NOMO-1 (cell line): Measurements from ENCODE around the gene FIZ1.

Experiments used
- DNase-seq, 2 experiments: peaks; one replicate each; lab custom pipeline; 2025; ENCODE audit not compliant: unreplicated experiment in 2 of 2; lab: John Stamatoyannopoulos, UW

FIZ1 gene

DNA sequence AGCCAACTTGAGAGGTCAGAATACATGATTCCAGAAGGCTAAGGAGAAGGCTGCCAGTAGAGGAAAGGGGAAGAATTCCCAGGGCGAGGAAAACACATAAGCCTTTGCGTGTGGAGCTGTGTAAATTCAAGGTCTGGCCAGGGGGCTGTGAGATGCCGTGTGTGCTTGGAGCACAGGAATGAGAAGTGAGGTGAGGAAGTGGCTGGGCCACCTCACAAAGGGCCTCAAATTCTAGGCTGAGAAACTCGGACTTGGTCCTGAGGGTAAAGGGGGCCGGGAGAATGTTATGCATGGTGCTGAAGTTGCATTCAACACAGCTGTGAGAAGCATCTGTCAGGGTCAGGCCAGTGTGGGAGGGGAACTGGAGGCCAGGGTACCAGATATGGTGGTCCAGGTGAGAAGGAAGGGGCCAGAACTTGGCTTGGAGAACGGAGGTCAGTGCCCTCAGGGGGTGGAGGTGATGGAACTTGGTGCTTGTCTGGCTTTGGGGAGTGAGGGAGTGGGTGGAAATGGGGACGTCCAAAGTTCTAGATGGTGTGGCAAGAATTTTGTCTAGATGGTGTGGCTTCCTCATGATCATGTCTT, 36.6 kb upstream of the FIZ1 start:
- DNase-seq, result no peak

DNA sequence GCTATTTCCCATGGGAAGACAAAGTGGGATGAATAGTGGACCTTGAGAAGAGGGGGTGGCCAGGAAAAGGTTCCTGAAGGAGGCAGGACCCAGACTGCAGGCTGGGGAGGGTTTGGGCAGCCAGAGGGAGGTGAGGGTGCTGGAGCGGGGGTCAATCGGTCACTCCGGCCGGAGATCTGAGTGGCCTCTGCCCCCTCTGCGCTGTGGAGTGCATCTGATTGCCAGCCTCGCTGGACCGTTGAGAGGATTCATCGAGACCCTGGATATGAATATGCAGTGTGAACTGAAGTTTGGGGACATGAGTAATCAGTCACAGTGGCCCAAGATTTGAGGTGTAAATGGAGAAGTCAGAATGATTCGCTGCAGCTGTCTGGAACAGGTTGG, 36.0 kb upstream of the FIZ1 start:
- peak in 1 of 2 experiments; percentile 8 for DNase-seq

DNA sequence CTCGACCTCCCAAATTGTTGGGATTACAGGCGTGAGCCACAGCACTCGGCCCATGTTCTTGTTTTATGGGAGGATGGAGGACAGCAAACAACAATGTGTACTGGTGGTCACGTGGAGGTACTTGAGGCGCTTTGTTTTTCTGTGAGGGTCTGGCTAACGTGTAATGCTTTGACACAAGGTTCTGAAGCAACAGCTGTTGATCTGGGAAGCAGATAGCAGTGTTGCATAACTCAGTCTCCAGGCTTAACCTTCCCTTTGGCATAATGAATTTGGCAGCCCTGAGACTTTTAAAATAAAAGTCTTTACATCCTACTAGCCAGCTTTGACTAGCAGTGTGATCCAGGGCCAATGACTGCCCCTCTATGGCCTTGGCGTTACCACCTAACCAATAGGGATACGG, 34.5 kb upstream of the FIZ1 start:
- no peak for DNase-seq

DNA sequence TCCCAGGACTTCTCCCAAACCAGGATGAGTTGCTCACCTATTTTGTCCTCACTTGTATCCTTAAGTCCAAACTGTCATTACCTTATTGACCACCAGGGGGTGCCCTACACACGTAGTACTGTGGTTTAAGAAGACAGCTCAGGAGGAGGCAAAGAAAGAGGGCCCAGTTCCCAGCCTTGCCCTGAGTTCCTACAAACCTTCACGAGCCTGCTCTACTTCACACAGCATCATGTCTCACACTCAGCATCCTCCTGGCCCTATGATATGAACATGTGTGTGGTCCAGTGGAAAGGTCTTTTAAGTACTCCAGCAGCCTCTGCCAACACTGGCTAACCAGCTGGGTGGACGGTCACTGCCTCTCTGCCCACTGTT, 33.1 kb upstream of the FIZ1 start:
- DNase-seq, result peak; percentile 60 to 88

DNA sequence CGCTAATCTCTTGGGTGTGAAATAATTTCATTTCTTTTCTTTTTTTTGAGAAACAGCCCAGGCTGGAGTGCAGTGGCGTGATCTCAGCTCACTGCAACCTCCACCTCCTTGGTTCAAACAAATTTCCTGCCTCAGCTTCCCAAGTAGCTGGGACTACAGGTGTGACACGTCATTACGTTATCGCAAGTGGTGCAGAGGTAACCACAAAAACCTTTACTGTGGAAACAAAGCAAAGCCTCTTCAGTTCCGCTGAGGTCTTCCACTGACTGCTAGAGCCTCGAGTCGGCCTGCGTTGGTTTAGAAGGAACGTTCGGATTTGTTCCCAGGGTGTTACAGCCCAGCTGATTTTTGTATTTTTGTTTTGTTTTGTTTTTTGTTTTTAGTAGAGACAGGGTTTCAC, 27.0 kb upstream of the FIZ1 start:
- no peak for DNase-seq

DNA sequence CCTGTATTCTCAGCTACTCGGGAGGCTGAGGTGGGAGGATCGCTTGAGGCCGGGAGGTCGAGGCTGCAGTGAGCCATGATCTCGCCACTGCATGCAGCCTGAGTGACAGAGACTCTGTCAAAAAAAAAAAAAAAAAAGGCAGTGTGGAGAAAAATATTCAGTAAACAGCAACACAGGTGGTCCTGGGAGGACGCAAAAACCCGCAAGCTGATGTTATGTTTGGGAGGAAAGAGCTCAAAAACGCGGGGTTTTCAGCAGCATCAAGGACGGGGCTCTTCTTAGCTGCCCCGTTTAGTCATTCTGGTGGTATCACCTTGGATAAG, 25.6 kb upstream of the FIZ1 start:
- DNase-seq, result no peak

DNA sequence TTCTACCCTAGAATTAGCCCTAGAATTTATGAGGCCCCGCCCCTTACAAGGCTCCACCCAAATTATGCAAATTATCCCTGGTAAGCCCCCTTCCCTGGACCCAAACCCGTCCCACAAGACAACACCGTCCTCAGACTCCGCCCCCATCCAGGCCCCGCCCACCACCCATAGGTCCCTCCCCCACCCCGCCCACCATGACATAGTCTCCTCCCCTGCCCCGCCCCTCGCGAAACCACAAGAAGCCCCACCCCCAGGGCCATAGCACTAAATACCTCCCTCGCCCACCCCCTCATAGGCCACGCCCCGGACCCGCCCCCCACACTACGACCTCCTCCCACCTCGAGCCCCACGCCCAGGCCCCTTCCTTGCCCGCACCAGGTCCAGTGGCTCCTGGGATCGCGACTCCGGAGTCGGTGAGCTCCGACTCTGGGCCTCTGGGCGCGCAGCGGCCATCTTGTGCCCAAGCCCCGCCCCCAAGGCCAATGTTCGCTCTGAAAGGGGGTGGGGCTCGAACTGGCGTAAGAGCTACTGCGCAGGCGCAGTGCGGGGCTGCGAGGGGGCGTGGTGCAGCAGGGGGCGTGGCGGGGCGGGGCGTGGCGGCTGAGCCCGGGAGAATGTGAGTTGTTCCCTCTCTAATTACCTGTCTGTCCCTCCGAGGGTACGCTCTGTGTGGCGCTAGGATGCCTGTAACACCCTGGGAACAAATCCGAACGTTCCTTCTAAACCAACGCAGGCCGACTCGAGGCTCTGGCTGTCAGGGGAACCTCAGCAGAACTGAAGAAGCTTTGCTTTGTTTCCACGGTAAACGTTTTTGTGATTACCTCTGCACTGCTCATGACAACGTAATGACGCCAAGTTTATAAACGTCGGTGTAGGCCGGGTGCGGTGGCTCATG, 25.0 kb upstream of the FIZ1 start, which contains the start of gene ZNF784:
Gene ZNF784 (minus strand): TSS at position 458 of the 895 bp plus-strand sequence. CDS start 5 bp downstream, at position 453.
- peak; percentile 88 to 99 for DNase-seq

DNA sequence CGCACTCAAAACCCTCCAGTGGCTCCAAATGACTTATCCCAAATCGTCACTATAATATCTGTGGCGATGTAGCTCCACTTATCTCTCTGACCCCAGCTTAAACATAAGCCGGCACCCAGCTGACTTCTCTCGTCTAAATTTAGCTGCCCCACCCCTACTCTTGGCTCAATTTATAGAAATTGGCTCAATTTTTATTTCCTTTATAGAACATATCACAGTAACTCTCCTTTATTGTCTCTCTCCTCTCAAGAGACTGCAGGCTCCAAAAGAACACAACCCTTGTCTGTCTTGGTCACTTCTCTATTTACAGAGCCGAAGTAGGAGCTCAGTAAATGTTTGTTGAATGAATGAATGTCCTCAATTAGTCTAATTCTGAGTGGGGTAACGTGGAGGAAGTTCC, 24.2 kb upstream of the FIZ1 start:
- DNase-seq, result peak in 1 of 2 experiments; percentile 4

DNA sequence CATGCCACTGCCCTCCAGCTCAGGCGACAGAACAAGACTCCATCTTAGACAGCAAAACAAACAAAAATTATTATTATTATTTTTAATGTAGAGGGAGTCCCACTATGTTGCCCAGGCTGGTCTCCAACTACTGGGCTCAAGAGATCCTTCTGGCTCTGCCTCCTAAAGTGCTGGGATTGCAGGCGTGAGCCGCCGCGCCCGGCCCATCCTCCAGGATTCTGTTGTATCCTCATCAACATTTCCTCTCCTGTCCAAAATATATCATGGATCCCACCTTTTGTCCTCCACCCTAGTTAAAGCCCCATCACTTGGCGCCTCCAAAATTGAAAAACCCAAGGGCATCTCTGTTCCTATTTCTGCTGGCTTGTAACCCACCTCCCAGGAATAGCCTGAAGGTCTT, 23.8 kb upstream of the FIZ1 start:
- no peak for DNase-seq

DNA sequence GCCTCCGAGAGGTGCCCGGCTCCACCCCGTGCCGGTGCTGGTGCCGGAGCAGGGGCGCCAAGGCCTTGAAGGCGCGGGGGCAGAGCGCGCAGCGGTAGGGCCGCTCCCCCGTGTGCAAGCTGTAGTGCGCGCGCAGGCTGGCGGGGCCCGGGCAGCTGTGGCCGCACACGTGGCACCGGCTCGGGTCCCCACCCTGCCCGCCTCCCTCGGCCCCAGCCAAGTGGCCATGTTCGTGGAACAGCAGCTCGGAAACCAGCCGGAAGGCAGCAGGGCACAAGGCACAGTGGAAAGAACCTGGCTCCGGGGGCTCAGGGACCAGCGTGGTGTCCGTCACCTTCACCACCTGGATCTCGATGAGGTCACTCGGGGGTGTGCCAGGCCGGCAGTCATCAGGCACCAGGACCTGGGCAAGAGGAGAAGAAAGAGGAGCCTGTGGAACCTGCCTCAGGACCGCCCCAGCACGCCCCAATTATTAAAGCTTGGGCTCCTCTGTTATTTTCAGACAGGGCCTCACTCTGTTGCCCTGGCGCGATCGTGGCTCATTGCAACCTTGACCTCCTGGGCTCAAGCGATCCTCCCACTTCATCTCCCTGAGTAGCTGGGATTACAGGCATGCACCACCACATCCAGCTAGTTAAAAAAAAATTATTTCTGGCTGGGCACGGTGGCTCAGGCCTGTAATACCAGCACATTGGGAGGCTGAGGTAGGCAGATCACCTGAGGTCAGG, 23.1 kb upstream of the FIZ1 start:
- DNase-seq, result no peak

DNA sequence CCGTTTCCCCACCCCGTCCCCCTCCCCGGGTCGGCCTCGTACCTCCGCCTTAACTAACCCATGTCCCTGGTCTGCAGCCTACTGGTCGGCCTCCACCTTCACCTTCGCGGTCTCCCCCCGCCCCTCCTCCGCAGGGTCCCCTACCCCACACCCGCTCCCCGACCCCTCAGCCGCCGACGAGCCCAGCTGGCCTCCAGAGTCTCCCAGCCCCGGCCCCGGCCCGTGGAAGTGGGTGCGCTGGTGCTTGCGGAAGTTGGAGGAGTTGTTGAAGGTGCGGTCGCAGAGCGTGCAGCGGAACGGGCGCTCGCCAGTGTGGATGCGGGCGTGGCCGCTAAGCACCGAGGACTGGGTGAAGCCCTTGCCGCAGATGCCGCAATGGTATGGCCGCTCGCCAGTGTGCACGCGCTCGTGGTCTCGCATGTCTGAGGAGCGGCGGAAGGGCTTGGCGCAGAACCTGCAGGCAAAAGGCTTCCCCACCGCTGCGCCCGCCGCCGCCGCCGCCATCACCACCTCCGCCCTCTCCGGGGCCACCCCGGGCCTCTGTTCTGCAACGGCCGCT, 22.4 kb upstream of the FIZ1 start:
- no peak for DNase-seq

DNA sequence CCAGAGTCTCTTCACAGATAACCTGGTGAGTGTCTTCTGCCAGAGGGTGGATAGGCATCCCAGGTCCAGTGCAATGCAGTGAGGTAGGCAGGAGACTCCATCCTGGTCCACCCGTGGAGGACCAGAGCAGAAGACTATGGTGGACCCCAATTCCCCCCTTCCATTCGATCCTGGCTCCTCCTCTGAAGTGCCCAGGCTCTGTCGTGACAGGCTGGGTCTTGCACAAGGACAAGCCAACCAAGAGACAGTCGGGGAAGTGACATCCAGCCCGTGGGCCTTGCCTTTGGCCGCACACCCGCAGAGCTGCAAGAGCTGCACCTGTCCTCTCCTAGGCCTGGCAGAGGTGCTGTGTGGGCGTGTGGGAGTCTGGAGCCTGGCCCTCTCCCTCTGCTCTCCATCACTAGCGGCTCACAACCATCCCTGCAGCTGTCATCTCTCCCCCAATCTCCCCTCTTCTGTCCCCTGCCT, 21.9 kb upstream of the FIZ1 start:
- no peak for DNase-seq

DNA sequence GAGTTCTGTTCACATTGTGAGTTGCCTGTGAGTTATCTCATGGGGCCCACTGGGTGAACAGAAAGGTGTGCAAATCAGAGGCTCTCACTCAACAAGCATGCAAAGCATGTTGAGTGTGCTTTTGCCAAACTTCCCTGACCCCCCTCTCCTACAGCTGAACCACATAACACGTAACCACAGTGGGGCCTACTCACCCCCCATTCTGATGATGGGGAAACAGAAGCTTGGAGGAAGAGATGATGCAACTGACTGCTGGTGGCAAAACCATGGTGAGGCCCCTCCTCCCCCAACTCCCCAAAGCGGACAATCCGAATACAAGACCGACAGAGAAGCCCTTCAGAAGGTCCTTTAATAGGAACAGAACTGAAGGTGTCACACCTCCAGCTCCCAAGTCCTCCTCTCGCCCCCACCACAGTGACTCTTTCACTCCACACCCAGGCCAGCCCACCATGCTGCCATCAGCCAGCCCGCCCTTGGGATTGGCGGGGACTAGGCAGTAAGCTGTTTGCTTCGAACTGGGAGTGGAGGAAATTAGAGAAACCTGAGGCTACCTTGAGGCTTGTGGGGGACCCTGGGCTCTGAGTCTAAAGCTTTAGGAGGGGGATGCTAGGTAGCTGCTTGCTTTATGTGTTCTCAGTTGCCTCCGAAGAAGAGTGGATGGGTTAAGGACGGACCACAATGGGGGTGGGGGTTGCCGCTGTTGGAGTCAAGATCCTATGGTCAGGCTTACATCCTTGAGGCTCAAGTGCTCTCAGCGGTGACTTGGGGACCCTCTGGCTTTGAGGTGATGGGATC, 21.3 kb upstream of the FIZ1 start:
- DNase-seq, result peak; percentile 88 to 92

DNA sequence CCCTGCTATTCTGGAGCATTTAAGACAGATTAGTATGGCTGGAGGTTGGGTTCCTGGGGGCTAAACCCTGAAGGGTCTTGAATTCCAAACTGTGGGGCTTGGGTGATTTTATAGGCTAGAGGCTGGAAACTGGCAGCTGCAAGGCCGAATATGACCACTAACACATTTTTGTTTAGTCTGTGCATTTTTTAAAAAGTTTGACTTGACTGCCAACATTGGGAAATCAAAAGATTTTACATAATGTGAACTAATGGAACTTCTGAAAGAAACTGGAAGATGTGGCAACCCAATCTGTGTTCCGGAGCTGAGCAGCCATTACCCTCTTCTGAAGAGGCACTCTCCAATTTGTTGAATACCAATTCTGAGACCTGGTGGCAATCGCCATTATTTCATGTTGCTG, 20.0 kb upstream of the FIZ1 start:
- peak in 1 of 2 experiments; percentile 27 for DNase-seq

DNA sequence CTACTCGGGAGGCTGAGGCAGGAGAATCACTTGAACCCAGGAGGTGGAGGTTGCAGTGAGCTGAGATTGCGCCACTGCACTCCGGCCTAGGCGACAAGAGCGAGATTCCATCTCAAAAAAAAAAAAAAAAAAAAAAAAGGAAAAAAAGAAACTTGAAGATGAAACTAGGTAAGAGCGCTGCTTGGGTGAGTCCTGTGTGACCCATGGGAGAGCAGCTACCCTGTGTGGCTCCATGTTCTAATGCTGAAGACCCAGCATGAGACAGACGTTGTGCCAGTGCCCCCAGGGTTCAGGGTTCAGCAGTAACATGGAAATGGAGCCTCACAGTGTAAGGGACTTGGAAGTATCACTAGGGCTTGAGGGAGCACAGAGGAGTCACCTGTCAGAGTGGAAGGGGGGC, 19.1 kb upstream of the FIZ1 start:
- DNase-seq, result no peak

DNA sequence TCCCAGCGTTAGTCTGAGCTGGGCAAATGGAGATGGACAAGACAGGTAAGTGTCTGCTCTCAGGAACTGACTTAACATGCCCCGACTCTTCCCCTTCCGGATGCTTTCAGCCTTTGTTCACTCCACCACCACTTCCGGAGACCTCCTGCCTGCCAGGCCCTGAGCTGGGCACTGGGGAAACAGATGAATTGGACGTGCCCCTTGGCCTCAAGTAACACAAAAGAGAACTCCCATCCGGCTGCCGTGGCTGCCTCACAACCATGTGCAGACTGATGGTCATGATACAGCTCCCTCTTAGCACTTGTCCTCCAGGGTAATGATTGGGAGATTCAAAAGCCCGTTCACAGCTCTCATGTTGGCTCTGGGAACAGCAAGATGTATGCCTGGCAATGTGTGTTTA, 18.1 kb upstream of the FIZ1 start:
- no peak for DNase-seq

DNA sequence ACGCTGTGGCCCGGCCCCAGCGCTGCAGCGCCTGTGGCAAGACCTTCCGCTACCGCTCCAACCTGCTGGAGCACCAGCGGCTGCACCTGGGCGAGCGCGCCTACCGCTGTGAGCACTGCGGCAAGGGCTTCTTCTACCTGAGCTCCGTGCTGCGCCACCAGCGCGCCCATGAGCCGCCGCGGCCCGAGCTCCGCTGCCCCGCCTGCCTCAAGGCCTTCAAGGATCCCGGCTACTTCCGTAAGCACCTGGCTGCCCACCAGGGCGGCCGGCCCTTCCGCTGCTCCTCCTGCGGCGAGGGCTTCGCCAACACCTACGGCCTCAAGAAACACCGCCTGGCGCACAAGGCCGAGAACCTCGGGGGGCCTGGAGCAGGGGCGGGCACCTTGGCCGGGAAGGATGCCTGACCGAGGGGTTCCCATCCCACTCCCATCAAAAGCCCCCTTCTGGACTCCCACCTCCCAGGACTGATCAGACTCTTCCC, 17.1 kb upstream of the FIZ1 start:
- DNase-seq, result no peak

DNA sequence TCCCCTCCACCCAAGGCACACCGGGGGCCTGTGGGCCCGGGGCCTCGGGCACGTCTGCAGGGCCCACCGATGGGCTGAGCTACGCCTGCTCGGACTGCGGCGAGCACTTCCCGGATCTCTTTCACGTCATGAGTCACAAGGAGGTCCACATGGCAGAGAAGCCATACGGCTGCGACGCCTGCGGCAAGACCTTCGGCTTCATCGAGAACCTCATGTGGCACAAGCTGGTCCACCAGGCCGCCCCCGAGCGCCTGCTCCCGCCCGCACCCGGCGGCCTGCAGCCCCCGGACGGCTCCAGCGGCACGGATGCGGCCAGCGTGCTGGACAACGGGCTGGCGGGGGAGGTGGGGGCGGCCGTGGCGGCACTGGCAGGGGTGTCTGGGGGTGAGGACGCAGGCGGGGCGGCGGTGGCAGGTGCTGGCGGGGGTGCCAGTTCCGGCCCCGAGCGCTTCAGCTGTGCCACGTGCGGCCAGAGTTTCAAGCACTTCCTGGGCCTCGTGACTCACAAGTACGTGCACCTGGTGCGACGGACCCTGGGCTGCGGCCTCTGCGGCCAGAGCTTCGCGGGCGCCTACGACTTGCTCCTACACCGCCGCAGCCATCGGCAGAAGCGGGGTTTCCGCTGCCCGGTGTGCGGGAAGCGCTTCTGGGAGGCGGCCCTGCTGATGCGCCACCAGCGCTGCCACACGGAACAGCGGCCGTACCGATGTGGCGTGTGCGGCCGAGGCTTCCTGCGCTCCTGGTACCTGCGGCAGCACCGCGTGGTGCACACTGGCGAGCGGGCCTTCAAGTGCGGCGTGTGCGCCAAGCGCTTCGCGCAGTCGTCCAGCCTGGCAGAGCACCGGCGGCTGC, 16.5 kb upstream of the FIZ1 start:
- DNase-seq, result no peak

DNA sequence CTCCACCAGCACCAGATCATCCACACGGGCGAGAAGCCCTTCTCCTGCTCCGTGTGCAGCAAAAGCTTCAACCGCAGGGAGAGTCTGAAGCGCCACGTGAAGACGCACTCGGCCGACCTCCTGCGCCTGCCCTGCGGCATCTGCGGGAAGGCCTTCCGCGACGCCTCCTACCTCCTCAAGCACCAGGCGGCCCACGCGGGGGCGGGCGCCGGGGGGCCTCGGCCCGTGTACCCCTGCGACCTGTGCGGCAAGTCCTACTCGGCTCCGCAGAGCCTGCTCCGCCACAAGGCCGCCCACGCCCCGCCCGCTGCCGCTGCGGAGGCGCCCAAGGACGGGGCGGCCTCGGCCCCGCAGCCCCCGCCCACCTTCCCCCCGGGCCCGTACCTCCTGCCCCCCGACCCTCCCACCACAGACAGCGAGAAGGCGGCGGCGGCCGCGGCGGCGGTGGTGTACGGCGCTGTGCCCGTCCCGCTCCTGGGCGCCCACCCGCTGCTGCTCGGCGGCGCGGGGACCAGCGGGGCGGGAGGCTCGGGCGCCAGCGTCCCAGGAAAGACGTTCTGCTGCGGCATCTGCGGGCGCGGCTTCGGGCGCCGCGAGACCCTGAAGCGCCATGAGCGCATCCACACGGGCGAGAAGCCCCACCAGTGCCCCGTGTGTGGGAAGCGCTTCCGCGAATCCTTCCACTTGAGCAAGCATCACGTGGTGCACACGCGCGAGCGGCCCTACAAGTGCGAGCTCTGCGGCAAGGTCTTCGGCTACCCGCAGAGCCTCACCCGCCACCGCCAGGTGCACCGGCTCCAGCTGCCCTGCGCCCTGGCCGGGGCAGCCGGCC, 15.6 kb upstream of the FIZ1 start:
- no peak for DNase-seq
